C4-2B (cell line): ENCODE results near the gene PPIF.

Experiments
- ZFX ChIP-seq: fragments of 450-650 bp; IDR thresholded peaks from 2 replicates; pipeline ENCODE4 v1.6.1; 2017
- TF ChIP-seq, protein P1 (sequence below): fragments of 450-650 bp; conservative IDR thresholded peaks from 2 replicates; pipeline ENCODE4 v1.5.1; 2017; ENCODE audit warnings: mild to moderate bottlenecking

DNA sequence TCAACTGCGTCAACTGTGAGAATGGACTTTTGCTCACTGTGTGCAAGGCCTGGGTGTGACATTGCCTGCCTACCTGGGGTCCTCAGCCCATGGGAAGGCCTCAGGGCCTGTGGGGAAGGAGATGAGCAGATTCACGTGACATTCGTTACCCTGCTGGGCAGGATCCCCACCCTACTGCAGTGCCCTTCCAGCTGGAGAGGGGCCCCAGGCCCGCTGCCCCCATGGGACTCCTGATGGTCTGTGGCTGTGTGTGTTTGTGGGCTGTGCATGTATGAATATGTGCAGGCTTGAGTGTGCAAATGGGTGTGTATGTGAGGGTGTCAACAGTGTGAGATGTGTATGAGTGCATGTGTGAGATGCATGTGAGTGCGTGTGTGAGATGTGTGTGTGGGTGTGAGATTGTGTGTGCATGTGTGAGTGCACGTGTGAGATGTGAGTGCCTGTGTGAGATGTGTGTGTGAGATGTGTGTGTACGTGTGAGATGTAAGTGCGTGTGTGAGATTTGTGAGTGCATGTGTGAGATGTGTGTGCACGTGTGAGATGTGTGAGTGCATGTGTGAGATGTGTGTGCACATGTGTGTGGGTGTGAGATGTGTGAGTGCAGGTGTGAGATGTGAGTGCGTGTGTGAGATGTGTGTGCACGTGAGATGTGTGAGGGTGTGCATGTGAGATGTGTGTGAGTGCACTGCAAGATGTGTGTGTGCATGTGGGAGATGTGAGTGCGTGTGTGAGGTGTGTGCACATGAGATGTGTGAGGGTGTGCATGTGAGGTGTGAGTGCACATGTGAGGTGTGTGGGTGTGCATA lies 29.7 kb downstream of the PPIF start:
- TF ChIP-seq, protein P1, sequence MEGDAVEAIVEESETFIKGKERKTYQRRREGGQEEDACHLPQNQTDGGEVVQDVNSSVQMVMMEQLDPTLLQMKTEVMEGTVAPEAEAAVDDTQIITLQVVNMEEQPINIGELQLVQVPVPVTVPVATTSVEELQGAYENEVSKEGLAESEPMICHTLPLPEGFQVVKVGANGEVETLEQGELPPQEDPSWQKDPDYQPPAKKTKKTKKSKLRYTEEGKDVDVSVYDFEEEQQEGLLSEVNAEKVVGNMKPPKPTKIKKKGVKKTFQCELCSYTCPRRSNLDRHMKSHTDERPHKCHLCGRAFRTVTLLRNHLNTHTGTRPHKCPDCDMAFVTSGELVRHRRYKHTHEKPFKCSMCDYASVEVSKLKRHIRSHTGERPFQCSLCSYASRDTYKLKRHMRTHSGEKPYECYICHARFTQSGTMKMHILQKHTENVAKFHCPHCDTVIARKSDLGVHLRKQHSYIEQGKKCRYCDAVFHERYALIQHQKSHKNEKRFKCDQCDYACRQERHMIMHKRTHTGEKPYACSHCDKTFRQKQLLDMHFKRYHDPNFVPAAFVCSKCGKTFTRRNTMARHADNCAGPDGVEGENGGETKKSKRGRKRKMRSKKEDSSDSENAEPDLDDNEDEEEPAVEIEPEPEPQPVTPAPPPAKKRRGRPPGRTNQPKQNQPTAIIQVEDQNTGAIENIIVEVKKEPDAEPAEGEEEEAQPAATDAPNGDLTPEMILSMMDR: no peak
- no peak for TF ChIP-seq ZFX
